Choroid plexus epithelial cell (primary cell): ENCODE results near the gene UTY.

ENCODE experiments used
- DNase-seq: peaks from one replicate; pipeline ENCODE4 v3.0.0-alpha.2; 2010; ENCODE audit warnings: low read depth
- H3K4me3 ChIP-seq: 2 replicates; pipeline ENCODE4 v1.5.1; 2011; ENCODE audit warnings: low read depth, mild to moderate bottlenecking, control low read depth, low read length, moderate library complexity
- CTCF ChIP-seq: conservative IDR thresholded peaks from 2 replicates; pipeline ENCODE4 v1.5.1; 2011; ENCODE audit warnings: low read depth, mild to moderate bottlenecking, control low read depth, inconsistent platforms, low read length, moderate library complexity

Gene UTY

DNA sequence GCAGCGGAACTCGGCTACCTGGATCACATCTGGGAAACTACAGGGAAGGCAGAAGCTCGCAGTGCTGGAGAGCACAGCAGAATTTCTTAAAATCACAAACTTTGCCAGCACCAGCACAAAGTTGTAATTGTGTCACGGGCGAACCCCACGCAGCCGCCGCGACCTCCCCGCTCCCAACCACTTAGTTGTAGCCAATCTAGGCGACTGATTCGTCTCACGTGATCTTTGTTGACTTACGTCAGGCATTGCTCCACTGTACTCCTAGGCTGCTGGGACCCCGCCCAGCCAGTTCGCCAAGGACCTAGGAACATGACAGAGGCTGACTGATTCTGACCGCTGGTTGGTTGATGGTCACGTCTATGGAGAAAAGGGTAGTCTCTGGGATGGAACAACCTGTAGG lies at the start of gene UTY:
TSS of gene UTY (minus strand) at position 206 of the 400 bp plus-strand sequence. CDS start 368 bp downstream, outside the sequence.
- peak within 1 kb of the TSS; percentile 84 for H3K4me3 ChIP-seq
- peak; percentile 97 for DNase-seq

DNA sequence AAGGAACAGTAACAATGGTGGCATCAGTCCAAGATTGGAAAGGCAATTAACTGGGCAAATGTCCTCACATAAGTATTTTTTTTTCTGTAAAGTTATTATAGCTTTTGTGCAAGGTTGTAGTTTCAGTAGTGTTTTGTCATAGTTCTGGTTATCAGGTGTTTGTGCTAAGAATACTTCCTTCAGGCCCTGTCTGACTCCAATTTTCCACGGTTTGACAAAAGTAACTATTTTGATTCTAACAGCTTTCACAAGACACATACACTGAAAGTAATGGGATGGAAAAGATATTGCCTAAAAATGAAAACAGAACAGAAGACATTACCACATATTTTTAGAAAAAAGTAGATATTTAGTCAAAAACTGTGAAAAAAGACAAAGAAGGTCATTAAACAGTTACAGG lies 40.6 kb upstream of the UTY start:
- H3K4me3 ChIP-seq, result no peak overlapping the region
- no peak for TF ChIP-seq CTCF
- DNase-seq, result no peak

More for the DNA sequence above, at the start of gene UTY:
- TF ChIP-seq CTCF, result no peak

- no peak overlapping the region for H3K4me3 ChIP-seq
- TF ChIP-seq CTCF, result peak; percentile 14
- DNase-seq, result peak; percentile 9
Observed at GRCh38 chrY:13501215-13501614, 21.4 kb upstream of the UTY start.

GRCh38 chrY:13493737-13494136 lies 13.9 kb upstream of the UTY start:
- no peak overlapping the region for H3K4me3 ChIP-seq
- no peak for DNase-seq
- TF ChIP-seq CTCF, result no peak

DNA sequence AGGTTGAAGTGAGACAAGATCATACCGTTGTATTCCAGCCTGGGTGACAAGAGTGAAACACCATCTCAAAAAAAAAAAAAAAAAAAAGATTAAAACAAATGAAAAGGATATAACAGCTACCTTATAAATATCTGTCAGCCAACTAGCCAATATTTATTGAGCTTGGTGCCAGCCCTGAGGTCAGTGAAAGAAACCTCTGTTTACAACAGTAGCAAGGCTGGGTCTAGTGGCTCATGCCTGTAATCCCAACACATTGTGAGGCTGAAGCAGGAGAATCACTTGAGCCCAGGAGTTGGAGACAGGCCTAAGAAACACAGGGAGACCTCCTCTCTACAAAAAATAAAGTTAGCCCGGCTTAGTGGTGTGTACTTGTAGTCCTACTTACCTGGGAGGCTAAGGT lies 12.6 kb upstream of the UTY start:
- no peak overlapping the region for H3K4me3 ChIP-seq
- TF ChIP-seq CTCF, result no peak
- DNase-seq, result no peak

- H3K4me3 ChIP-seq, result no peak overlapping the region
- DNase-seq, result no peak
- no peak for TF ChIP-seq CTCF
Observed at GRCh38 chrY:13488738-13489137, 8.9 kb upstream of the UTY start.

DNA sequence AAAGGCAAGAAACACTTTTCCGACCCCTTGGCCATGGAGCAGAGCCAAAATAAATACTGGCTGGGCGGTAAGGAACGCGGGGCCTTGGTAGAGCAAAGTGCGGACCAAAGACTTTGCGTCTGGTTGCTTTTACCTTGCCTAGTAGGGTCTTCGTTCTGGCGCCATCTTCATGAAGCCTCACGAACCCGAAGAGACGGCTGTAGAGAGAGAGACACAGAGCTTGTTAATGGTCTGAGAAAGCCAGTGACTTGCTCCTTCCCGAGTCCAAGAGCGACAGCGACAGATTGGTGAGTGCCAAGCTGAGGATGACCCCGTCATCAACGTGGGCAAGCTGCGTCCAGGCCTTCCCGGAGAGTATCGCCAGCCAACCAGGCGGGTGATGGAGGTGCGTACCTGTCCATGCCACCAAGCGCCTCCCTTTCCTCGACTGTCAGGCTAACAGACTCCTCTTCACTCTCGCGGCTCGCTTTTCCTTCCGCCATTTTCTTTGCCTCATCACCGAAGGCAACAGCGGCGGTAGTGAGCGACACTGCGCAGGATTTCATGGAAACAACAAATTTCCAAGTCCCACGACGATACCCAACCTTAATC lies 617 bp downstream of the UTY start:
- peak; percentile 16 for TF ChIP-seq CTCF
- peak; percentile 54 for DNase-seq
- peak overlapping the region; percentile 84 for H3K4me3 ChIP-seq
